HG03469 (cell line): ENCODE data around the gene EGR1.
"Not testable (repeated sequence)": the region's sequence is repeated elsewhere in the genome, so short reads cannot be mapped to it uniquely, and the experiment has no call there.

Experiments
- ATAC-seq: cut with Tn5 transposase; IDR thresholded peaks from one replicate; pipeline ENCODE4 v1.9.1; 2021; ENCODE audit warnings: mild to moderate bottlenecking, moderate library complexity, moderate number of reproducible peaks; ENCODE audit not compliant: unreplicated experiment

Gene EGR1

DNA sequence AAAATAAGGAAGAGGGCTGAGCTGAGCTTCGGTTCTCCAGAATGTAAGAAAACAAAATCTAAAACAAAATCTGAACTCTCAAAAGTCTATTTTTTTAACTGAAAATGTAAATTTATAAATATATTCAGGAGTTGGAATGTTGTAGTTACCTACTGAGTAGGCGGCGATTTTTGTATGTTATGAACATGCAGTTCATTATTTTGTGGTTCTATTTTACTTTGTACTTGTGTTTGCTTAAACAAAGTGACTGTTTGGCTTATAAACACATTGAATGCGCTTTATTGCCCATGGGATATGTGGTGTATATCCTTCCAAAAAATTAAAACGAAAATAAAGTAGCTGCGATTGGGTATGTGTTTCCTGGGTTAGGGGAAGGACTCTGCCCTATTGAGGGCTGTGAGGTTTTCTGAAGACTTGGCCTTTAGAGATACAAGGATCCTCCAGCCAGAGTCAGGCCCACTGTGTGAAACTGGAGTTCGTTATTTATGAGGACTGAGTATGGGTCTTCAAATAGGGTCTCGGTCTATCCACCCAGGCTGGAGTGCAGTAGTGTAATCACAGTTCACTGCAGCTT is 3.8 kb downstream of the EGR1 start:
- no peak for ATAC-seq

DNA sequence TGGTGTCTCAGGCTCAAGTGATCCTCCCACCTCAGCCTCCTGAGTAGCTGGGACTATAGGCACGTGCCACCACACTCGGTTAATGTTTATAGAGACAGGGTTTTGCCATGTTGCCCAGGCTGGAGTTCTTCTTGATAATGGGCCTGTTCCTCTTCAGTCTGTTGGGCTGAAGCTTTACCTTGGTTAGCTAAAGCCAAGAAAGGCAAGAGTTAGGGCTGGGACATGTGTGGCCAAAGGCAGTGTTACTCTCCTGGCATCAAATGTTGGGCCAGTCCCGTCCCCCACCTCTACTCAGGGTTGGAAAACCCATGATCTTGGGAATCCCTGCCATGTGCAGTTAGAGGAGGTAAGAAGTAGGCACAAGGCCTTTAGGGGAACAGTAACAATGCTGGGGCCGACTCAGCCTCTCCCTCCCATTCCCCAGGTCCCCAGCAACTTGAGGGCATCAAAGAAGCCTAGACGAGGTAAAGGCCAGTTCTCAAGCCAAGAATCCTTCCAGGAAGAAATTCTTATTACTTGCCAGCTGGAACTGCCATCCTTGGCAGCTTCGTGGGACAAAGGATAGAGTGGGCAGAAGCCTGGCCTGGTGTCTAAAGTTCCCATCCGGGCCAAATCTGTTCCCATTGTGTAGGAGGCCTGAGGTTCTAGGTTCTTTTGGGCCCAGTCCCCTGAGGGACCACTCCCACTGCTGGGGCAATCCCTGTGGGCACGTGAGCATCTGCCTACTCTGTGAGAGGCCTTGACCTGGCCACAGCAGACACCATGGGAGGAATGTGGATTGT is 4.5 kb downstream of the EGR1 start:
- no peak for ATAC-seq

DNA sequence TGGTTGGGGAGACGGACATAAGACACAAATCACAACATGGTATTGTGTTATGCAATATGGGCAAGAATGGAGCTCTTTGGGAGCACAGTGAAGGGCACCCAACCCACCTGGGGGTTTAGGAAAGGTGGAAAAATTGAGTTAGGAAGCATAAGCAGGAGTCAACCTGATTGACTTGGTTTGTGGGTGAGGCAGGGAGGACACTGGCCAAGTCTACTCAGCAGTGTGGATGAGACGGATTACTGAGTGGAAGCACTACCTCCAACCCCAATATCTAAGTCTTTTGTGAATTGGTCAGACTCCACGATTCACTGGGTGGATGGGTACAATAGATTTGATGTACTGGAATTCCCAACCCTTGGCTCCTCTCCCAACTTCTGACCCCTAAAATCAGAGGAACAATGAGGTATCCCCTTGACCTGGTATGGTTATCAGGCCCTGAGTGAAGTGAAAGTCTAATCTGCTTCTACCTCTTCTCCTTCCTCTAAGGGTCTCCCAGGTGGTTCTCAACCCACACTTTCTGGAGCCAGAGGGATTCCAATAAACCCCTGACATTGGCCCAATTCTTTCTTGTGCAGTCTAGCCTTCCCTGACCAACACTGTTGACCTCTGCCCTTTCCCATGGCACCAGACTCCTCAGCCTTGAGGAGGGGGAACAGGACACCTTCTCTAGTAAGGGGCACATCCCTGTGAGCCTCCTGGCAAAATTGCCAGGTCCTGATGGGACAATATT is 5.2 kb downstream of the EGR1 start:
- no peak for ATAC-seq

DNA sequence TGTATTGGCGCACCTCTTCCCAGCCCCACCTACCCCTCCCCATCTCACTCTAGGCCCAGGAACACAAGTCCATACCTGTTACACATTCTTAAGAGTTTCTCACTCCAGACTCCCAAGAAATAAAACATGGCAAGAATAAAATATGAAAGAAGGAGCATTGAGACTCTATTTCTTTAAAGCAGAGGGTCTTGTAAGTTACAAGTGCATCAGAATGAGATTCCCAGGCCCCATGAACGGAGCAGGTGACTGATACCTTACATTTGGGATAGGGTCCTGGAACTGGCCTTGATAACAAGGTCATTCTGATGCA is 5.7 kb downstream of the EGR1 start:
- ATAC-seq, result no peak

DNA sequence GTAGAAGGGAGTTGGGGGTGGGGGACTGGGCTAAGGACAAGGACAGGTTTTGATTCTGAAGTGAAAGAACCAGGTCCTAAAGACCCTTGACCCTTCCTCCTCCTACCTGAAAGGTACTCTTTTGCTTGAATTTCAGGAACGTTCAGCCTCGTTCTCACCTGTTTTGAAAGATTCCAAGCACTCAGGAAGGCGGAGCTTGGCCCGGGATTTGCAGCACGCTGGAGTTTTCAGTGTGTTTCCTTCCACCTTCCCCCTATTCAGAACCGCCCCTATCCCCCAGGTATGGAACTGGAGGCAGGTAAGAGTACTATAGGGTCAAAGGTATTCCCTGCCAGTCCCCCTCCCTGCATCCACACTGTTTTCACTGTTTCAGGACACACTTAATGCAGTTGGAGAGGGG is 7.1 kb downstream of the EGR1 start:
- ATAC-seq, result no peak

DNA sequence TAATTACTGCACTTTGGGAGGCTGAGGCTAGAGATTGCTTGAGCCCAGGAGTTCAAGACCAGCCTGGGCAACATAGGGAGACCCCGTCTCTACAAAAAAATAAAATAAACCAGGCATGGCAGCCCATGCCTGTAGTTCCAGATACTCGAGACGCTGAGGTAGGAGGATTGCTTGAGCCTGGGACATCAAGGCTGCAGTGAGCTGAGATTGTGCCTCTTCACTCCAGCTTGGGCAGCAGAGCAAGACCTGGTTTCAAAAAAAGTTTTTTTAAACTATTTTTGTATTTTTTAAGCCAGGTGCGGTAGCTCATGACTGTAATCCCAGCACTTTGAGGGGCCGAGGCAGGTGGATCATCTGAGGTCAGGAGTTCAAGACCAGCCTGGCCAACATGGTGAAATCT is 7.9 kb downstream of the EGR1 start:
- ATAC-seq, result not testable (repeated sequence)

DNA sequence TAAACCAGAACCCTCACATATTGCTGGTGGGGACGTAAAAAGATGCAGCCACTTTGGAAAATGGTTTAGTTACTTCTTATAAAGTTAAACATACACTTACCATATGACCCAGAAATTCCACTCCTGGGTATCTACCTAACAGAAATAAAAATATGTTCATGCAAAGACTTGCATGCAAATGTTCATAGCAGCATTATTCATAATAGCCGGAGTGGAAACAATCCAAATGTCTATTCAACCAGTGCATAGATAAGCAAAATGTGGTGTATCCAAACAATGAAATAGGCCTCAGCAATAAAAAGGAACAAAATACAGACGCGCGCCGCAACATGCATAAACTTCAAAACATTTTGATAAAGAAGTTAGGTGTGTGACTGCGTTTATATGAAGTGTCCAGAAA is 11.6 kb downstream of the EGR1 start:
- ATAC-seq, result no peak

DNA sequence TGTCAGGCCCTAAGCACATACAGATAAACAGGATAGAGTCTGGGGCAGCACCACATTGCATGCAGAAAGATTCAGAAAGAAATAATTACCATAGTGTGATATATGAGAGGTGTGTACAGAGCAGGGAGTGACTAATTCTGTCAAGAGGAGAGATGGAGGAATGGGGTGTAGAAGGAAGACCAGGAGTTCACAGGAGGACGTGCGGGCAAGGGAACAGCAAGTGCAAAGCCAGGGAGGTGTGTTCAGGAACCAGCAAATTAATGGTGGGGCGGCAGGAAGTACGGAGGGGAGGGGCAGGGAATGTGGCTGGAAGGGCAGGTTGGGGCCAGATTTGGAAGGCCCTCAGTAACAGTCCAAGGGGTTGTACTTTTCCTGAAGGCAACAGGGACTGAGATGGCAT is 17.4 kb downstream of the EGR1 start:
- ATAC-seq, result no peak

DNA sequence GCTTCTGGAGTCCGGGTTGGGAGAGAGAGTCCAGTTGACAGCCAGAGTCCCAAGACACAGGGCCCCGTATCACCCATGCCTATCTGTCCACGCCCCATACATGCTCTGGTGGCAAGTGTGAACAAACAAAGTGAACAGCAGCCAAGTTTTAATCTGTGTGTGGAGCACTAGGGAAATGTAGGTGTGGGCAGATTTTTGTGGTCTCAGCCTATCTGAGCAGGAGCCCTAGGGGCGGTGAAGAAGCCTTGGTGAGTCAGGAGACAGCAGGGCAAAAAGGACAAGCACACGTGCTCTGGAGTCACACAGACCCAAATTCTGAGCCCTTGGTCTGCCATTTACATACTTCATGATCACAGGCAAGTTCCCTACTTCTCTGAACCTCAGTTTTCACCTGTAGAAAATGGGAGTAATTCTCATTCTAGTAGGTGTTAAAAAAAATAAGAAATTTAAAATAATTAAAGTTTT is 23.2 kb downstream of the EGR1 start:
- ATAC-seq, result no peak

DNA sequence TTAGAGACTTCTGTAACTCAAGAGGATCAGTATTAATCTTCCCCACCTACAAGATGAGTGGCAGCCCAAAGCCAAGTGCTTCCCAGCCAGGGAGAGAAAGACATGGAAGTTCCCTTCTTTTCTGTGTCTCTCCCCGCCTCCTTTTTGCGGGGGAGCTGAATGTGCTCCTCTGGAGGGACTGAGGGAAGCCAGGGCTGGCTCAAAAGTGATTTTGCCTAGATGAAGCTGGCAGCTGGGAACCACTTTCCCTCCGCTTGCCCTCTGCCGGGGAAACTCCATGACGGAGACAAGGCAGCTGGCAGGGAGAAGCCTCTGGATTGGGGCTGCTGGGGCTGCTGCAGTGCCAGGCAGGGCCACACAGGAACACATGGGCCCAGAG is 24.4 kb downstream of the EGR1 start:
- no peak for ATAC-seq

DNA sequence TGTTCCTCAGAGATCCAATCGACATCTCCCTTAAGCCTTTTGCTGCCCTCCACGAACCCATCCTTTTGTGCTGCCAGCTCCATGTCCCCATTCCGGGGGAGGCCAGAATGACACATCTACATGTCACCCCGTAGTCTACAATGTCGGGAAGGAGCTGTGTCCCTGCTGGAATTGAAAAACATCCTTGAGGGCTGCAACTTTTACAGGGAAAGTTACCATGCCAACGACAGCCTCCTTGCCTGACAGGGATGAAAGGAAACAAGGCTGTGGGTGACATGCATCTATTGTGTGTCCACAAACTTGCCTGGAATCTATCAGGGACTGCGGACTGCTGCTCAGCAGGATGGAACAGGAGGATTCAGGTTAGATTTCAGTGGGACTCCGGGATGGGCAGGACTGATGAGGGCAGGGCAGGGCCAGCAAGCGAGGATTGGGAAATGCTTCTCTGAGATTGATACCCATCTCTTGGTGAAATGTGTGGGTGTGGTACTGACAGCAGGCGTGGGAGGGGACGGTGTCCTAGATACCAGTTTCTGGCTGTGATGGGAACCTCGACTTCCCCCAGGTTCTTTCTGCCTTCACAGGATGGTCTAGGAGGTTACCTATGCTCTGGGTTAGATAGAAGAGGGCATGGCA is 25.5 kb downstream of the EGR1 start:
- no peak for ATAC-seq

DNA sequence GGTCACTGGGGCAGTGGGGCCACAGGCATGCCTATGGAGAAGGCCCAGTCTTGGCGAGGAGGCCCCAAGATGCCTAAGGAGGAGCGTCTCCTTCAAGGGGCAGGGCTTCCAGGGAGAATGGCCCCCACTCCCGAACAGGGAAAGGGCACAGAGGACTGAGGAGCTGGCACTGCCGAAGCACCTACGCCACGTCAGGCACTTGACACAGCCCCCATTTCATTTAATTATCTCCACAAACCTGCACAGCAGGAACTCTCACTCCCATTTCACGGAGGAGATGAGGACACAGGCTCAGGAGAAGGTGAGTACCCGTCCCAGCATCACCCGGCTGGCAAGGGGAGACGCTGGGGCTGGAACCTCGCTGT is 26.0 kb downstream of the EGR1 start:
- no peak for ATAC-seq

DNA sequence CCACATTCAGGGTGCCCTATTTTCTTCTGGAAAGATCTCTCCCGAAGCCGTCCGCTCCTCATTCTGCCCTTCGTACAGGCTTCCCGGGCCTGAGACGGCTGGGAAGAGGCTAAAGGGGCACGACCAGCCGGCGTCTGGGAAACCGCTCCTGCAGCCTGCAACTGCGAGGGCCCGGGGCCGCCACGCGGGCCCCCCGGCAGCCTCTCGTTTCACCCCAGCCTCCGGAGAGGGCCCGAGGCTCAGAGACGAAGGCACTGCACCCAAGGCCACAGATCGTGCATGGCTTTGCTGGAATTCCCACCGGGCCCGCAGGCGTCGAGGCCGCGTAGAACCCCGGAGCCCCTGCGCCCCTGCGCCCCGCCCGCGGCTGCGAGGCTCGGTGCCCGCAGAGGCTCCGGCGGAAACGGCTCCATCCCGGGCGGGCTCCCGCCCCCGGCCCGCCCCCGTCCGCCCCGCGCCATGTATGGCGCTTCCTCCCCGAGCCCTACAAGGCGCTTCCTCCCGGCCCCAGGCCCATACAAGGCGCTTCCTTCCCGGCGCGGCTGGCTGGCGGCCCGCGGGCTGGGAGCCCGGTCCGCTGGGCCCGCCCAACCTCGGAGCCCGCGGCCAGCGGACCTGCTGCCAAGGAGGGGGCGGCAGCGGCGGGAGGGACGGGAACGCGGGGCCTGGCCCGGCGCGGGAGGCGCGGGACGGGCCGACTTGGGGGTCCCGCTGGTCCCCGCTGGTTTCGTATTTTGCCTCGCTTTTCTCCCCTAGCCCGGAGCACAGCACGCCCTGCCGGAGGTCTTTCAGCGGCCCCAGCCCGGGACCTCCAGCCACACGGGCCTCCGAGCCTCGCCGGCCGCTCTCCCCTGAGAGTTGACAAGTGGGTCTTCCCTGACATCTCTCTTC is 26.6 kb downstream of the EGR1 start:
- peak; percentile 93 for ATAC-seq

DNA sequence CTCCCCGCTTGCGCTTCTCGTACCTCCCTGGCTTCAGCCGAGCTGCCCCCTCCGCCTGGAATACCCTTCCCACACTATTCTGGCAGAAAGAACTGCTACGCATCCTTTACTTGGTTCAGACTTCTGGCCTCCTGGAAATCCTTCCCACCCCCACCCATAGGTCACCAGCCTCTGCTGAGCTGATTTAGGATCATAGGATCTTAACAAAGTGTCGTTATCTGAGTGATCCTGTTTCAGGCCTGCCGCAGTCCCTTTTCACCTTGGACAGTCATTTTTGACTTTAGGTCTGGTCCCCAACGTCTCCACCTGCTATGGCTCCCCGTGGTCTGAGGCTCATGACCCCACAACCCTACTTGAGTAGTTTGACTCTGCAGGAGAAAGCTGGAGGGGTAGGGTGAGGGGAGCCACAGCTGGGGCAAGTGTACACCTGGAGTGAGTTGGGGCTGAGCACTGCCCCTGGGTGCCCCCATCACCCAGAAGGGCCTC is 27.3 kb downstream of the EGR1 start:
- ATAC-seq, result no peak

DNA sequence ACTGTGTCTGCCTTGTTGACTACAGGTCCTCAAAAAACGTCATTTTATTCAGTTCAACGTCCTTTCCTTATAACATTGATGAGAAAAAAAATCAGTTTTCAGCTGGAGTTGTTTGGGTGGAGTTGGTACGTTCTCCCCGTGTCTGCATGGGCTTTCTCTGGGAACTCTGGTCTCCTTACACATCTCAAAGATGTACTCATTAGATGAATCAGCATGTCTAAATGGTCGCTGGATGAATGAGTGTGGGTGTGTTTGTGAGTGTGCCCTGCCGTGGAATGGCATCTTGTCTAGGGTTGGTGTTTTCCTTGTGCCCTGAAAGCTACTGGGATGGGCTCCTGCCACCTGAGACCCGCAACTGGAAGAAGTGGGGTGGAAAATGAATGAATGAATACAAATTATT is 30.1 kb downstream of the EGR1 start:
- ATAC-seq, result no peak

DNA sequence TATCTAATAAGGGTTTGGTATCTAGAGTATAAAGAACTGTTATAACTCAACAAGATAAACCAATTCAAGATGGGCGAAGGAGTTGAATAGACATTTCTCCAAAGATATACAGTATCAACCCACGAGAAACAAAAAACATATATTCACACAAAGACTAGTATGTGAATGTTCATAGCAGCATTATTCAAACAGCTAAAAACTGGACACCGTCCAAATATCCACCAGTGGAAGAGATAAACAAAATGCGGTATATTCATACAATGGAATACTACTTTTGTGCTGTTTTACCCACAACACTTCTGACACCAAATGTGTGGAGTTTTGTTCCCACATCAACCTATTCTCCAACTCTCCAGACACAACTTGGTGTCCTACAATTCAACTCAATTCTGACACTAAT is 33.1 kb downstream of the EGR1 start:
- no peak for ATAC-seq

DNA sequence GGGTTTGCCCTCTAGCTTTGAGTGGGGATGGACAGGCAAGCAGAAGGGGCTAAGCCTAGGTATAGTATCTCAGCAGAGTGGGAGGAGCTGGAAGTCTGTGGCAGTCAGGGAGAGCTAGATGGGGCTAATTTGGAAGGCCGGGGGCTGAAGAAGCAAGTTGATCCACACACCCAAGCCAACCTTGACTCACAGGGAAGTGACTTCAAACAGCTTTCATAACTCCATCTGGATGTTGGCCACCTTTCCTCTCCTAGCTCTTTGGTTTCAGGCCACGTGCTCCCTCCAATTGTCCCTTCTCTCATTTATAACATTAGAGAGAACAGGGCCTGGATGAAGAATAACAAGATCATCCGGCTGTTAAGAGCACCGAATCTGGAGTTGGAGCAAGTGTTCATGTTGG is 36.8 kb downstream of the EGR1 start:
- ATAC-seq, result no peak

DNA sequence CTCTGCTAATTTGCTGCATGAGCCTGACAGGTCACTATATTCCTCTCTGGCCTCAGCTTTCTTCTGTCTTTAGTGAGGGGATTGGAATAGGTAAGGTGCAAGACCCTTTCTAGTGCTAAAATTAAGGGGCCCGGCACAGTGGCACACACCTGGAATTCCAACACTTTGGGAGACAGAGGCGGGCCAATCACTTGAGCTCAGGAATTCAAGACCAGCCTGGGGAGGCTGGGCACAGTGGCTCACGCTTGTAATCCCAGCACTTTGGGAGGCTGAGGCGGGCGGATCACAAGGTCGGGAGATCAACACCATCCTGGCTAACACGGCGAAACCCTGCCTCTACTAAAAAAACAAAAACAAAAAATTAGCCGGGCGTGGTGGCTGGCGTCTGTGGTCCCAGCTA is 37.2 kb downstream of the EGR1 start:
- ATAC-seq, result no peak

DNA sequence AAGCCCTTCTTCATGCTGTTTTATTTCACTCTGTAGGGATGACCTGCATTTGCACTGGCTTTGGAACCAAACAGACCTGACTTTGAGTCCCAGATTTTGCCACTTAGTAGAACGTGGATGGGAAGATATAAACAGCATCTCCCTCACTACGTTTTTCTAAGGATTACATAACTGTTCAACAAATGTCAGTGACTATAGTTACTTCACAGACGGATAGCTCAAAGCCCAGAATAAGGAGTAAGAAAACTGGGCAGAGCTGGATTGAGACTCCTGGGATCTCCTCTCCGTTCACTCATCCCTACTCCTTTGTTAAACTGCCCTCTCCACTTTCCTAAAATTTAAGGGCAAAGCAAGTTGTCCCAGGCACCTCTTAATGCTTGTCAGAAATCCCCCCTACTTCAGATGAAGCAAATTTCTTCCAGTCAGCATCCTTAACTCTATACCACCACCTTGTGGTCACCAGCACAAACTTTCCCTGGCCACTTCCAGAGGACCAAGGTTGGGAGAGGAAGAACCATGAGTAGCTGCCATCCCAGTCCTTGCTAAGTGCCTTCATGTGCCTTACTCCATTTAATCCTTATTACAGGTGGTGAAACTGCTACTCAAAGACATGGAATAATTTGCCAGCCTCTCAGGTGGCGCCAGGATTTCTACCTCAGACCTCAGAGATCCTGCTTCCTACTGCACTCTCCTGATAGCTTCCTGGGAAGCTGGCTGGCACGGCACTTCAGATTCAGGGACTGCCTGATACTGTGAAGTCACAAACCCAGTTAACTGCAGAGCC is 38.4 kb downstream of the EGR1 start:
- ATAC-seq, result no peak

DNA sequence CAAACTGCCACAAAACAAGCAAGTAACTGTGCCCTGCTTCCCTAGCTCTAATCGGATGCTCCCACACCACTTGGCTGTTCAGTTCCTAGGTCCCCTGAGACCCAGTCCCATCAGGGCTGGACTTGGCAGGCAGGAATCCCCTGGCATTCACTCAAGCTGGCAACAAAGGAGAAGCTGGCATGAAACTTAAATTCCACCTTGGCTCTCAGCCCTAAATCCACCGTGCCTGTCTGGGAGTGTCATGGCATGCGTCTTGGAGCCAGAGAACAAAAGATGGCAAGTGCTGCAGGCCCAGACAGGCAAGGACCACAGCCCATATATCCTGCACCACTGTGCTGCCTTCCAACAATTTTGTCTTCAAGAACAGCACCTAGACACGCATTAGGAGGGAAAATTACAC is 39.5 kb downstream of the EGR1 start:
- ATAC-seq, result no peak
